Measurements from ENCODE around the gene ITGAD. TPM values are rescaled to one million over a fixed set of nuclear protein-coding genes. Genes with fewer than 3 reads are reported as not detected.

Gene ITGAD
- total and polyA plus RNA-seq, 2 of the 8 experiments (the other 6 are each of a cell fraction or from before 2014, with no cell fraction given), result 0.06 TPM; not detected in 1

DNA sequence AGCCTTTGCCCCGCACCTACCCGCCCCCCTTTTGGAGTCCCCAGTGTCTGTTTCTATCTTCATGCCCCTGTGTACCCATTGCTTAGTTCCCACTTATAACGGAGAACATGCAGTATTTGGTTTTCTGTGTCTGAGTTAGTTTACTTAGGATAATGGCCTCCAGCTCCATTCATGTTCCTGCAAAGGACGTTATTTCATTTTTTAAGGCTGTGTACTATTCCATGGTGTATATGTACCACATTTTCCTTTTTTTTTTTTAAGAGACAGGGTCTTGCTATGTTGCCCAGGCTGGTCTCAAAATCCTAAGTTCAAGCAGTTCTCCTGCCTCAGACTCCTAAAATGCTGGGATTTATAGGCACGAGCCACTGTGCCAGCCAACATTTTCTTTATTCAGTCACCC lies 74.7 kb downstream of the ITGAD start:
- no peaks in the 10 kb centered on the region for H3K79me1 ChIP-seq (ENCODE audit: low read depth, low read length)
- peaks cover 0 to 7% (median 1%) of the 10 kb centered on the region in 4 experiments; a peak in 3 of 8 replicates for H3K36me3 ChIP-seq (ENCODE audit: control insufficient read depth in 2 of 4, insufficient read depth in 4 of 4, low read length in 3 of 4)
- H3K9me3 ChIP-seq (ENCODE audit: insufficient read depth in 2 of 2, low read depth in 1 of 2, low read length in 1 of 2), result no peaks in the 10 kb centered on the region
- H3K27ac ChIP-seq (ENCODE audit: low read depth, low read length), result no peak overlapping the region
- TF ChIP-seq HDAC6 (IDR thresholded peaks at IDR 0.05; ENCODE audit: low read depth, low read length) (no peak), NRF1 (IDR thresholded peaks at IDR 0.05; ENCODE audit: low read depth, low read length) (no peak), SP2 (IDR thresholded peaks at IDR 0.05; ENCODE audit: low read length) (no peak), FOSL1 (IDR thresholded peaks at IDR 0.05; ENCODE audit: insufficient read depth, low read depth, low read length) (no peak), HDAC2 (IDR thresholded peaks at IDR 0.05; ENCODE audit: borderline replicate concordance in 1 of 2, low read depth in 2 of 2, low read length in 2 of 2) (no peak), RFX5 (IDR thresholded peaks at IDR 0.05; ENCODE audit: borderline replicate concordance, low read depth, low read length) (no peak), GABPA (IDR thresholded peaks at IDR 0.05; ENCODE audit: borderline replicate concordance, insufficient read depth, low read length) (no peak), CHD2 (IDR thresholded peaks at IDR 0.05; ENCODE audit: low read length) (no peak), TAF7 (optimal IDR thresholded peaks at IDR 0.05; ENCODE audit: borderline replicate concordance, low read depth, low read length) (no peak), TBP (IDR thresholded peaks at IDR 0.05; ENCODE audit: low read depth, low read length) (no peak), JUND (IDR thresholded peaks at IDR 0.05; ENCODE audit: low read length) (no peak), RXRA (IDR thresholded peaks at IDR 0.05; ENCODE audit: insufficient read depth, low read depth, low read length) (no peak)
- peaks cover 0 to 5% (median 0%) of the 10 kb centered on the region in 4 experiments; a peak in 2 of 7 replicates for H3K4me1 ChIP-seq (replicated peaks in 1 of 4; ENCODE audit: control insufficient read depth in 3 of 4, insufficient read depth in 4 of 4, low read length in 3 of 4)
- H2AK5ac ChIP-seq (ENCODE audit: low read depth, low read length), result no peak overlapping the region
- H4K5ac ChIP-seq (ENCODE audit: insufficient read length, low read depth, low read length), result no peak overlapping the region
- H3K23ac ChIP-seq (ENCODE audit: insufficient read length), result no peak overlapping the region
- H2BK15ac ChIP-seq (ENCODE audit: low read length), result no peak overlapping the region
- H3K56ac ChIP-seq (replicated peaks; ENCODE audit: insufficient read length, low read depth, low read length), result no peak overlapping the region
- no peak overlapping the region for H2BK120ac ChIP-seq (replicated peaks; ENCODE audit: low read depth, low read length)
- no peaks in the 10 kb centered on the region for H4K20me1 ChIP-seq (replicated peaks in 1 of 2; ENCODE audit: control insufficient read depth in 1 of 2, insufficient read depth in 2 of 2, low read length in 2 of 2)
- H3K9ac ChIP-seq (replicated peaks in 1 of 4; ENCODE audit: extremely low read depth in 1 of 4, low read depth in 3 of 4, low read length in 3 of 4), result no peak overlapping the region
- H4K91ac ChIP-seq (replicated peaks; ENCODE audit: insufficient read length, low read length), result no peak overlapping the region
- no peak overlapping the region for H4K8ac ChIP-seq (ENCODE audit: extremely low read depth, insufficient read depth, low read length)
- DNase-seq (ENCODE audit: low read depth in 1 of 2, low spot score in 2 of 2) (no peak), FAIRE-seq (no peak)
- H3K14ac ChIP-seq (ENCODE audit: insufficient read length), result no peak overlapping the region
- no peak overlapping the region for H3K18ac ChIP-seq (ENCODE audit: extremely low read depth, low read length)
- 87% methylated on average over 5 of the region's 5 CpGs; no CpG with 5 or more reads in 1 of the 2 experiments for WGBS, 2 experiments (ENCODE audit: extremely low coverage in 1 of 2, insufficient coverage in 1 of 2, insufficient read length in 1 of 2, insufficient replicate concordance in 2 of 2, low coverage in 1 of 2, low lambda C conversion rate in 2 of 2, missing lambda C conversion rate in 1 of 2)
- H3K4me3 ChIP-seq (ENCODE audit: extremely low read depth in 1 of 4, insufficient read depth in 2 of 4, low read depth in 3 of 4, low read length in 4 of 4), result no peak overlapping the region
- no peak overlapping the region for H2AFZ ChIP-seq (ENCODE audit: low read length)
- peaks cover 0 to 5% (median 5%) of the 10 kb centered on the region in 4 experiments; a peak in 4 of 7 replicates for H3K27me3 ChIP-seq (replicated peaks in 1 of 4; ENCODE audit: control insufficient read depth in 3 of 4, extremely low read depth in 1 of 4, insufficient read depth in 3 of 4, low read length in 3 of 4)
- H3K4me2 ChIP-seq (ENCODE audit: insufficient read depth in 1 of 2, low read depth in 2 of 2, low read length in 2 of 2), result no peak overlapping the region
- no peak overlapping the region for H3K4ac ChIP-seq (replicated peaks; ENCODE audit: insufficient read length, low read depth, low read length)
- no peak overlapping the region for H2BK12ac ChIP-seq (ENCODE audit: low read depth, low read length)
- H3K23me2 ChIP-seq (ENCODE audit: low read depth, low read length), result peaks cover 5% of the 10 kb centered on the region; the same call in 1 of the 2 replicates
- ChIA-PET POLR2A (ENCODE audit: partially characterized antibody) (interaction anchor here (1.6 kb wide), 1 partner anchor 11 kb away, joined by 5 read pairs; no protein-coding TSS in a partner anchor), CTCF (ENCODE audit: partially characterized antibody) (interaction anchor here (0.8 to 2.4 kb wide), 2 partner anchors 7 to 9 kb away, joined by 3 to 11 read pairs; no protein-coding TSS in a partner anchor)
- H2BK20ac ChIP-seq (ENCODE audit: low read length), result no peak overlapping the region
- H3K79me2 ChIP-seq (ENCODE audit: control insufficient read depth in 1 of 2, insufficient read depth in 2 of 2, low read length in 2 of 2), result no peaks in the 10 kb centered on the region
- H2BK5ac ChIP-seq (ENCODE audit: low read depth, low read length), result no peak overlapping the region

All from H1 (cell line).